Stimulated activated naive B cell treated with anti-CD40 and anti-IgM and Interleukin-4, amounts not matched to agents 10 μg/mL and 1 μg/mL and 100 μg/mL, for 72 hours (primary cell): ENCODE results near the gene IGFN1.
"Not testable (repeated sequence)": the region's sequence is repeated elsewhere in the genome, so short reads cannot be mapped to it uniquely, and the experiment has no call there.

Source experiments
- ATAC-seq, 2 donors: fragments of 150-1000 bp; cut with Tn5 transposase; replicated peaks; 2 replicates each; pipeline ENCODE4 v1.10.0; 2021; ENCODE audit warnings: moderate library complexity in 1 of 2
- DNase-seq: peaks from one replicate; pipeline ENCODE4 v3.0.0; 2021
- H3K27ac Mint-ChIP-seq: one replicate; pipeline ENCODE4 v1.8.0; 2022; ENCODE audit warnings: mild to moderate bottlenecking, mixed read lengths
- H3K27me3 Mint-ChIP-seq, 2 donors: one replicate each; pipeline ENCODE4 v1.8.0; 2022; ENCODE audit warnings: mixed read lengths in 2 of 2
- H3K36me3 Mint-ChIP-seq, 2 donors: one replicate each; pipeline ENCODE4 v1.8.0; 2022; ENCODE audit warnings: mixed read lengths in 2 of 2, mild to moderate bottlenecking in 1 of 2
- H3K4me1 Mint-ChIP-seq, 2 donors: one replicate each; pipeline ENCODE4 v1.8.0; 2022; ENCODE audit warnings: mixed read lengths in 2 of 2, mild to moderate bottlenecking in 1 of 2
- H3K4me3 Mint-ChIP-seq, 2 donors: one replicate each; pipeline ENCODE4 v1.8.0; 2022; ENCODE audit warnings: mild to moderate bottlenecking in 2 of 2, mixed read lengths in 2 of 2, moderate library complexity in 1 of 2
- H3K9me3 Mint-ChIP-seq, 2 donors: one replicate each; pipeline ENCODE4 v1.8.0; 2022; ENCODE audit warnings: mixed read lengths in 2 of 2, mild to moderate bottlenecking in 1 of 2

The IGFN1 gene

GRCh38 chr1:201248721-201249559, 58.3 kb downstream of the IGFN1 start:
- Mint-ChIP-seq H3K4me1 (no peaks in the 10 kb centered on the region), H3K9me3 (no peaks in the 10 kb centered on the region), H3K27me3 (peaks cover 23 to 27% of the 10 kb centered on the region in 2 donors), H3K27ac (no peak overlapping the region), H3K4me3 (no peak overlapping the region), H3K36me3 (no peaks in the 10 kb centered on the region)
- ATAC-seq (no peak), DNase-seq (no peak)

- no peak overlapping the region for H3K27ac Mint-ChIP-seq
- peaks cover 13 to 16% of the 10 kb centered on the region in 2 donors for H3K27me3 Mint-ChIP-seq
- DNase-seq: no peak
Observed at GRCh38 chr1:201250326-201251011, 59.8 kb downstream of the IGFN1 start.

DNA sequence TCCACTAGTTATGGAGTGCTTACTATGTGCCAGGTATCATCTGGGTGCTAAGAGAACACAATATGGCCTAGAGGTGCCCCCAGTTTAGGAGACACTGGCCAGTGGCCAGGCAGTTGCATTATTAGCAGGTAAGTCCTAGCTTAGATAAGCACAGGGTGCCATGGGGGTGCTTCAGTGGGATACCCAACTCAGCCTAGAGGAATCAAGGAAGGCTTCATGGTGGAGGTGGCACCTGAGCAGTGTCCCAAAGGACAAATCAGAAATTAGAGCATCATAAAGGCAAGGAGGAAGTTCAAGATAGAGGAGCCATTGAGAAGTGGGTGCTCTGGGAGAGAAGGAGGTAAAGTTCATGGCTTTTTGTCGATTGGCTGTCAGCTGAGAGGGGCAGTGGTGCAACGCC, 60.8 kb downstream of the IGFN1 start:
- H3K36me3 Mint-ChIP-seq: no peaks in the 10 kb centered on the region
- peaks cover 13 to 16% of the 10 kb centered on the region in 2 donors for H3K27me3 Mint-ChIP-seq
- DNase-seq: no peak
- ATAC-seq: no peak
- no peak overlapping the region for H3K27ac Mint-ChIP-seq
- H3K9me3 Mint-ChIP-seq: no peaks in the 10 kb centered on the region
- H3K4me3 Mint-ChIP-seq: no peak overlapping the region
- no peaks in the 10 kb centered on the region for H3K4me1 Mint-ChIP-seq

More at GRCh38 chr1:201250326-201251011, 59.8 kb downstream of the IGFN1 start:
- no peak for ATAC-seq
- Mint-ChIP-seq H3K9me3 (no peaks in the 10 kb centered on the region), H3K4me1 (no peaks in the 10 kb centered on the region), H3K4me3 (no peak overlapping the region), H3K36me3 (no peaks in the 10 kb centered on the region)

DNA sequence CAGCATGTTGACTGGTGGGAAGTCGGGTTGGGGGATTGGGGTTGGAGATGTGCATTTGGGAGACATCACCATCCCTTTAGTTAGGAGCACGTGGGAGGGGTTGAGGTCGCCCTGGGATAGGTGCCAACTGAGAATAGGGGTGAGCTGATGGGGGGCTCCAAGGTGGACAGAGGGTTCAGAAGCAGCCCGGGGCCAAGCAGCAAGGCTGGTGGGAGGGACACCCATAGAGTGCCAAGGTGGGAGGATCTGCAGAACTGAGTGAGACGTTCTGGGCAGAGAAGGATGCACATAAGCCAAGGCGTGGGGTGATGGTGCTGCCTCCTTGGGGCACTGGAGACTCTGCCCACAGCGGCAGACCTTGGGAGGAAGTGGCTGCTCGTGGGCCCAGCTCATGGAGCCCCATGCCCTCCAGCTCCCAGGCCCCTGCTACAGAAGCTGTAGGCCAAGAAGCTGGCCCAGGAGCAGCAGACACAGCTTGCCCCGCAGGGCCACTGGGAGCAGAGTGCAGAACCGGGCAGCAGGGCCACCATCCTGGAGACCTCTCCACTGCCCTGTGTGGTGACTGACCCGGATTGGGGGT, 61.3 kb downstream of the IGFN1 start:
- no peak for ATAC-seq
- H3K27ac Mint-ChIP-seq: no peak overlapping the region
- DNase-seq: no peak
- H3K4me3 Mint-ChIP-seq: no peak overlapping the region
- no peaks in the 10 kb centered on the region for H3K36me3 Mint-ChIP-seq
- no peaks in the 10 kb centered on the region for H3K4me1 Mint-ChIP-seq
- no peaks in the 10 kb centered on the region for H3K9me3 Mint-ChIP-seq
- H3K27me3 Mint-ChIP-seq: peaks cover 13 to 16% of the 10 kb centered on the region in 2 donors

GRCh38 chr1:201252944-201253371, 62.3 kb downstream of the IGFN1 start:
- Mint-ChIP-seq H3K4me3 (no peak overlapping the region), H3K36me3 (no peaks in the 10 kb centered on the region), H3K27me3 (peaks cover 13 to 16% of the 10 kb centered on the region in 2 donors), H3K9me3 (no peaks in the 10 kb centered on the region), H3K4me1 (no peaks in the 10 kb centered on the region), H3K27ac (no peak overlapping the region)
- ATAC-seq (no peak), DNase-seq (no peak)

- H3K27ac Mint-ChIP-seq: no peak overlapping the region
- ATAC-seq (no peak), DNase-seq (no peak)
- H3K27me3 Mint-ChIP-seq: peaks cover 13 to 16% of the 10 kb centered on the region in 2 donors
- H3K4me3 Mint-ChIP-seq: no peak overlapping the region
- no peaks in the 10 kb centered on the region for H3K4me1 Mint-ChIP-seq
- no peaks in the 10 kb centered on the region for H3K36me3 Mint-ChIP-seq
- H3K9me3 Mint-ChIP-seq: no peaks in the 10 kb centered on the region
Observed at GRCh38 chr1:201253411-201253810, 62.8 kb downstream of the IGFN1 start.

DNA sequence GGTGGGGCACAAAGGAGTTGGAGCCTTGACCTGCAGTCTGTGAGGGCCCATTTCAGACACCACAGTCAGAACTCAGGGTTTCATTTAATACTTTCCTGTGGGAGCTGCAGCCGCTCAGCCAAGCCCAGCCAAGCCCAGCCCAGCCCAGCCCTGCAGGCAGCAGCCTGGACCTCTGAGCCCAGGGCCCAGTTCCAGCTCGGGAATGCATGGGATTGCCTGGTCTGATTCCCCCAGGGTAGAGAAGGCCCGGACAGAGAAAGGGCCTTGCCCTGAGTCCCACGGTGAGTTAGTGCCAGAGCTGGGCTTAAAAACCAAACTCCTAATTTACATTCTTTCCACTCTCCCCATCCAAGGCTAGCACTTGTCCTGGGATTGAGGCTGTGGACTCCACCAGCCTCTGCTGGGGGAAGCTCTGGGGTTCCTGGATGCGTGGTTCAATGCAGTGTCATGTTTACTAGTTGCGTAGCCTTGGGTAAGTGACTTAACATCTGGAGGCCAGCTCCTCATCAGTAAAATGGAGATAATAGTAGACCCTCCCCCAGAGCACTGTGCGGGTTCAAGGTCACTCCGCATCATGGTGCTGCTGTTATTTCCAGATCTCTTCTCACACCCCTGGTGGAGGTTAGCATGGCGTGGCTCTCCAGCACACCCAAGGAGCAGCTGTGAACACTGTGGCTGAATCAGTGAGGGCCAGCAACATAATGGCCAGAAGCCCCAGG, 63.4 kb downstream of the IGFN1 start:
- no peak for ATAC-seq
- Mint-ChIP-seq H3K27me3 (peaks cover 13 to 16% of the 10 kb centered on the region in 2 donors), H3K36me3 (no peaks in the 10 kb centered on the region), H3K27ac (no peak overlapping the region), H3K4me1 (no peaks in the 10 kb centered on the region), H3K9me3 (no peaks in the 10 kb centered on the region), H3K4me3 (no peak overlapping the region)
- DNase-seq: no peak

DNA sequence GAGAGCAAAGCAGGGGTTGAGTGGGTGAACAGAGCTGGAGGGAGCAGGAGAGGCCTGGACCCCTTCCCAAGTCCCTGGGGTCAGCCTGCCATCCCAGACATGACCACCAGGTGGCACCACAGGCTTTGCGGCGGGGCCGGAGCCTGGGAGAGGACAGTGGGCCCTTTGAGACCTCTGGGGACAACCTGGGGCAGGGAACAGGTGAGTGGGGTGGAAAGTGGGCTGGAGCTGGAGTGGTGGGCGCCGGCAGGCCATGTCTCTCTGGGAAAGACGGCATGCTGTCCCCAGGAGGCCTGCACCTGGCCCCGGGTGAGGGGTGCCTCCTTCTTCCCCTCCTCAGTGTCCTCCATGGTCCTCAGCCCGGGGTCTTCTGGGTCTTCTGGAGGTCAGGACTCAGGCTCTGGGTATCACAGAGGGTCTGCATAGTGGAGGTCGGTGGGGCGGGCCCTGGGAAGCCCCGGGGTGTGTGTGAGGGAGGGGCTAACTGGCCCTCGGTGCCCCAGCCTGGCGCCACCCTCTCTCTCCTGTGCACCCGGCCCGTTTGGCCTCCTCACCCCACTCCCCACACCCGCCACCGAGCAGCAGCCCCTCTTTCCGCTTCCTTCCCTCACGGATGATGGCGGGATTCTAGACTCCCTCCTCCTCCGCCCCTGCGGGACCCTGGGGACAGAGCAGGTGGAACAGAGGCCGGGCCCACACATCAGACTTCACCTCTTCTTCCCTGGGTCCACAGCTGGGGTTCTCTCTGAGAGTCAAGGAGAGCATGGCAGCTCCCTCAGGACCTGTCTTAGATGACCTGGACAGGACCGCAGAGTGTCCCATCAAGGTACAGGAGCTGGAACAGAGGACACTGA, 64.2 kb downstream of the IGFN1 start:
- Mint-ChIP-seq H3K9me3 (no peaks in the 10 kb centered on the region), H3K36me3 (no peaks in the 10 kb centered on the region), H3K27ac (no peak overlapping the region), H3K4me3 (no peak overlapping the region), H3K27me3 (peaks cover 13 to 16% of the 10 kb centered on the region in 2 donors), H3K4me1 (no peaks in the 10 kb centered on the region)
- DNase-seq (peak; percentile 47), ATAC-seq (peak; percentile 66 to 80)

- DNase-seq: no peak
- Mint-ChIP-seq H3K36me3 (no peaks in the 10 kb centered on the region), H3K9me3 (no peaks in the 10 kb centered on the region), H3K4me1 (no peaks in the 10 kb centered on the region), H3K27ac (no peak overlapping the region), H3K4me3 (no peak overlapping the region), H3K27me3 (peaks cover 12 to 16% of the 10 kb centered on the region in 2 donors)
- no peak for ATAC-seq
Observed at GRCh38 chr1:201255479-201256362, 65.1 kb downstream of the IGFN1 start.

DNA sequence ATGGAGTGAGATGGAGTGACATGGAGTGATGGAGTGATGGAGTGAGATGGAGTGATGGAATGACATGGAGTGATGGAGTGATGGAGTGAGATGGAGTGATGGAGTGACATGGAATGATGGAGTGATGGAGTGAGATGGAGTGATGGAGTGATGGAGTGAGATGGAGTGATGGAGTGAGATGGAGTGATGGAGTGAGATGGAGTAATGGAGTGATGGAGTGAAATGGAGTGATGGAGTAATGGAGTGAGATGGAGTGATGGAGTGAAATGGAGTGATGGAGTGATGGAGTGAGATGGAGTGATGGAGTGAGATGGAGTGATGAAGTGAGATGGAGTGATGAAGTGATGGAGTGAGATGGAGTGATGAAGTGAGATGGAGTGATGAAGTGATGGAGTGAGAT, 67.5 kb downstream of the IGFN1 start:
- not testable (repeated sequence) for H3K4me1 Mint-ChIP-seq, H3K4me3 Mint-ChIP-seq, H3K9me3 Mint-ChIP-seq, H3K27ac Mint-ChIP-seq, DNase-seq, ATAC-seq, H3K36me3 Mint-ChIP-seq
- peaks cover 17 to 30% of the 10 kb centered on the region in 2 donors for H3K27me3 Mint-ChIP-seq

- Mint-ChIP-seq H3K4me1 (no peaks in the 10 kb centered on the region), H3K4me3 (no peak overlapping the region), H3K9me3 (no peaks in the 10 kb centered on the region), H3K27ac (no peak overlapping the region), H3K27me3 (peaks cover 17 to 35% of the 10 kb centered on the region in 2 donors), H3K36me3 (no peaks in the 10 kb centered on the region)
- ATAC-seq (no peak), DNase-seq (no peak)
Observed at GRCh38 chr1:201258763-201259230, 68.2 kb downstream of the IGFN1 start.

DNA sequence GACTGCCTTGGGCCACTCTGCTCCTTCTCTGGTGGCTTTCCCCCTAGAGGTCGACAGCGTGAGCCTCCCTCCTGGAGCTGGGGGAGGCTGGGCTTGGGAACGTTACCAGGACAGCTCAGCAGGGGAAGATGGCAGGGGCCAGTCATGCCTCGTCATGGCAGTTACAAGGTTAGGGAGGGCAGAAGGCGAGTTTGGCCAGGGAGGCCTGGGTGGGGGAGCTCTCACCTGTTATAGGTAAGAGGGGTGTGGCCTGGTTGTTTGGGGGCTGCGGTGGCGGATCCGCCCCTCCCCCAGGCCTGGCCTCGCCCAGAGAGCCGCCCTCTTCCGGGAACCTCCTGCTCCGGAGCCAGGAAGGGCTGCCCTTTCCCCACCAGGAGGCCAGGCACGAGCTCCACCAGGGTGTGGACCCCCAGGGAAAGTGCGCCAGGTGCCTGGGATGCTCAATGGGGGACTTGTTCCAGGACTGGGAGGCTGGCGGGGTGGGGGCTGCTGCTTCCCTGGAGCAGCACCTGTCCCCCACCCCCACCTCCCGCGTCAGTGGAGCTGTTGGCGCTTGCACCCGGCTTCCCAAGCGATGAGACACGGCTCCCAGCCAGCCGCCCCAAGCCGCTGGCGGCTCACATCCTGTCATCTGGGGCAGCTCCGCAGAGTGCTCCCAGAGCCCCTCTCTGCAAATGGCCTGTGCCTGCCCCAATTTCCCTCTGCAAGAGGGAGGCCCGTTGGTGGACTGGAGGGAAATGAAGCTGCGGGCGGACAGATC, 69.0 kb downstream of the IGFN1 start:
- Mint-ChIP-seq H3K36me3 (no peaks in the 10 kb centered on the region), H3K9me3 (no peaks in the 10 kb centered on the region), H3K27ac (no peak overlapping the region), H3K27me3 (peaks cover 23 to 42% of the 10 kb centered on the region in 2 donors), H3K4me1 (no peaks in the 10 kb centered on the region), H3K4me3 (no peak overlapping the region)
- DNase-seq (no peak), ATAC-seq (no peak)
